Lower leg skin (tissue), 4 donors: ENCODE results near the gene DNAJC13. TPM values are rescaled to one million over a fixed set of nuclear protein-coding genes. Genes with fewer than 3 reads are reported as not detected.

ENCODE experiments used
- DNase-seq, 2 donors: peaks; one replicate each; pipeline ENCODE4 v3.0.0-alpha.2; 2019; ENCODE audit warnings: low spot score in 2 of 2
- H3K4me3 ChIP-seq: fragments of 200-600 bp; sonication (generic); 2 replicates; pipeline ENCODE4 v1.5.1; 2017; ENCODE audit warnings: mild to moderate bottlenecking, low read depth; ENCODE audit not compliant: poor library complexity, severe bottlenecking
- POLR2A ChIP-seq, 2 donors: fragments of 450-650 bp; IDR thresholded peaks; one replicate each; pipeline ENCODE4 v1.6.1; 2016 to 2017; ENCODE audit warnings: antibody characterized with exemption in 2 of 2, mild to moderate bottlenecking in 1 of 2, moderate library complexity in 1 of 2
- WGBS, 2 donors: methylation state at CpG; one replicate each; pipeline ENCODE4 v1.1.5; 2018; 5-methylcytosine and 5-hydroxymethylcytosine counted together
- intact Hi-C: fragments of 100-400 bp; cut with DNase I; formaldehyde crosslinking; loops from one replicate; pipeline ENCODE4 v1.15.0; 2023; ENCODE audit warnings: low total_unique reads
- total RNA-seq, 4 donors: library from RNA; depleted of rRNA; stranded (reverse); fragments of >200 nt; gene quantifications; one replicate each; pipeline ENCODE4 v1.1.0, GENCODE V29; 2016
- TF ChIP-seq, protein P1 (sequence below), 3 donors: fragments of 450-650 bp; IDR thresholded peaks; one replicate each; pipeline ENCODE4 v1.5.1; 2016; ENCODE audit warnings: antibody characterized with exemption in 3 of 3, mild to moderate bottlenecking in 3 of 3, moderate library complexity in 2 of 3

DNAJC13 gene
- total RNA-seq, 4 donors from 2014 or later, result 25.4 to 54.1 (median 31.2) TPM

DNA sequence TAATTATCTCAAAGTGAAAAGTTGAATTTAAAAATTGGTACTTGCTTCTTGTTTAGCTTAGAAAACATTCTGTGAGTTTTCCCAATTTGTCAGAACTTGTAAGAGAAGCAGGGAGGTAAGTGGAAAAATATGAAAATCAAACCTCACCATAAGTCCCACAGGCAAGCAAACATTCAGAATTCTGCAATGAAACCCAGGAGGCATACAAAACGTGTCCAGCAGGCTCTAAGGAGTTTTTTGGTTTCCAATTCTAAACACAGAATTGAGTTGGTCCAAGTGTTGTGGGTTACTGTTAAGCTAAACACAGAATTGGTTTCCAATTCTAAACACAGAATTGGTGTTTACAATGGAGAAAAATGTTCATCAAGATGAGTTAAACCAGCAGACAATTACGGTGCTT lies 152.7 kb downstream of the DNAJC13 start:
- 32 to 51% methylated on average over 2 of the region's 2 CpGs for WGBS, 2 donors
- DNase-seq, result no peak
- H3K4me3 ChIP-seq, result no peak overlapping the region
- intact Hi-C loops, result no loop called here
- TF ChIP-seq, protein P1, sequence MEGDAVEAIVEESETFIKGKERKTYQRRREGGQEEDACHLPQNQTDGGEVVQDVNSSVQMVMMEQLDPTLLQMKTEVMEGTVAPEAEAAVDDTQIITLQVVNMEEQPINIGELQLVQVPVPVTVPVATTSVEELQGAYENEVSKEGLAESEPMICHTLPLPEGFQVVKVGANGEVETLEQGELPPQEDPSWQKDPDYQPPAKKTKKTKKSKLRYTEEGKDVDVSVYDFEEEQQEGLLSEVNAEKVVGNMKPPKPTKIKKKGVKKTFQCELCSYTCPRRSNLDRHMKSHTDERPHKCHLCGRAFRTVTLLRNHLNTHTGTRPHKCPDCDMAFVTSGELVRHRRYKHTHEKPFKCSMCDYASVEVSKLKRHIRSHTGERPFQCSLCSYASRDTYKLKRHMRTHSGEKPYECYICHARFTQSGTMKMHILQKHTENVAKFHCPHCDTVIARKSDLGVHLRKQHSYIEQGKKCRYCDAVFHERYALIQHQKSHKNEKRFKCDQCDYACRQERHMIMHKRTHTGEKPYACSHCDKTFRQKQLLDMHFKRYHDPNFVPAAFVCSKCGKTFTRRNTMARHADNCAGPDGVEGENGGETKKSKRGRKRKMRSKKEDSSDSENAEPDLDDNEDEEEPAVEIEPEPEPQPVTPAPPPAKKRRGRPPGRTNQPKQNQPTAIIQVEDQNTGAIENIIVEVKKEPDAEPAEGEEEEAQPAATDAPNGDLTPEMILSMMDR (IDR thresholded peaks at IDR 0.05), result no peak
- no peak for TF ChIP-seq POLR2A (IDR thresholded peaks at IDR 0.05)

DNA sequence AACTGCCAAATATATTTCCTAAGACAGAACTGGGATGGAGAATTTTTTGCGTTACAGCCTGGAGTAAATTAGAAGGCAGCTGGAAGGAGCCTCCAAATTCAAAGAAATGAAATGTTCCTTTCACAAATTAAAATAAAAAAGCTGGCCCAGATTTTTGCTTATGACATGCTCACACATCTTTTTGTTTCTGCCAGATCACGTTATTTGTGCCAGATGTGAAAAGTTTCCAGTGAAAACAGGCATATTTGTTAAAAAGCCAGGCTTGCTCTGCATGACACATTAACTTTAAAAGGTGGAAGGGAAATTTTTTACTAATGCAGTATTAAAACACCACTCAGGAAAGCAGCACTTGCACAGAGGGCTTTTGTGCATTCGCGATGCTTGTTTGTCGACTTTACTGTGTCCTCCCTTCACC lies 156.5 kb downstream of the DNAJC13 start:
- peak in 1 of 2 donors; percentile 51 for DNase-seq
- 20 to 44% methylated on average over 5 of the region's 5 CpGs for WGBS, 2 donors
- no peak overlapping the region for H3K4me3 ChIP-seq
- no peak for TF ChIP-seq POLR2A (IDR thresholded peaks at IDR 0.05)
- TF ChIP-seq, protein P1 (IDR thresholded peaks at IDR 0.05), result no peak
- intact Hi-C loops, result no loop called here

DNA sequence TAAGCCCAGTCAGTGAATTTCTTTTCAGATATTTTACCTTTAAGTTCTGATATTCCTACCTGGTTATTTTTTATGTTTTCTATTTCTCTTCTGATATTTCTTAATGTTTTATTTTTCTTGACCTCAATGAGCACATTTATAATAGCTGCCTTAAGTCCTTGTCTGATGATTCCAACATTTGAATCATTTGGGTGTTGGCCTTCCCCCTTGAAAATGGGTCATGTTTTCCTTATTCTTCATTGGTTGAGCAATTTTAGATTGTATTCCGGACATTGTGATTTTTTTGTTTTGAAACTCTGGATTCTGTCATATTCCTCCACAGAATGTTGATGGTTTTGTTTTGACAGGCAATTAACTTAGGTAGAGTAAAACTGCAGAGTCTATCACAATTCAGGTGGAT lies 170.1 kb downstream of the DNAJC13 start:
- intact Hi-C loops, result no loop called here
- no peak for TF ChIP-seq POLR2A (IDR thresholded peaks at IDR 0.05)
- TF ChIP-seq, protein P1 (IDR thresholded peaks at IDR 0.05), result no peak
- no peak overlapping the region for H3K4me3 ChIP-seq
- DNase-seq, result no peak
- 74 to 81% methylated on average over 1 of the region's 1 CpG for WGBS, 2 donors

Other genes with a start within 250 kb of the DNAJC13 start
- 100 to 1,000 TPM in 1 of 4 donors, 10 to 100 TPM in 3; 50.0 to 111 (median 73.9) TPM for gene ACP3, start 100.1 kb upstream of the DNAJC13 start, total RNA-seq
- 1 to 10 TPM; 1.8 to 5.6 (median 4.9) TPM for gene ACKR4, start 179.8 kb downstream of the DNAJC13 start, total RNA-seq
- 10 to 100 TPM in 3 of 4 donors, 1 to 10 TPM in 1; 9.1 to 20.1 (median 16.0) TPM for gene ACAD11, start 242.3 kb downstream of the DNAJC13 start, total RNA-seq
- 10 to 100 TPM; 23.3 to 35.0 (median 29.0) TPM for gene UBA5, start 242.8 kb downstream of the DNAJC13 start, total RNA-seq